Measurements from ENCODE around the gene PDE11A.
"Not testable (repeated sequence)": the region's sequence is repeated elsewhere in the genome, so short reads cannot be mapped to it uniquely, and the experiment has no call there.

PDE11A gene

GRCh38 chr2:178008636-178009289 lies 63.8 kb downstream of the PDE11A start:
- DNase-seq (ENCODE audit: low read depth in 2 of 2) = no peak

- DNase-seq (ENCODE audit: low read depth in 2 of 2) = no peak
Measured at GRCh38 chr2:178006710-178007109, 65.9 kb downstream of the PDE11A start.

GRCh38 chr2:178005756-178006155 lies 66.8 kb downstream of the PDE11A start:
- DNase-seq (ENCODE audit: low read depth in 2 of 2) = no peak

GRCh38 chr2:178002038-178002437 lies 70.5 kb downstream of the PDE11A start:
- no peak for DNase-seq (ENCODE audit: low read depth in 2 of 2)

GRCh38 chr2:177998996-177999395 lies 73.6 kb downstream of the PDE11A start:
- DNase-seq (ENCODE audit: low read depth in 2 of 2) = no peak

- no peak for DNase-seq (ENCODE audit: low read depth in 2 of 2)
Measured at GRCh38 chr2:177998006-177998405, 74.6 kb downstream of the PDE11A start.

GRCh38 chr2:177992992-177993391 lies 79.6 kb downstream of the PDE11A start:
- no peak for DNase-seq (ENCODE audit: low read depth in 2 of 2)

DNA sequence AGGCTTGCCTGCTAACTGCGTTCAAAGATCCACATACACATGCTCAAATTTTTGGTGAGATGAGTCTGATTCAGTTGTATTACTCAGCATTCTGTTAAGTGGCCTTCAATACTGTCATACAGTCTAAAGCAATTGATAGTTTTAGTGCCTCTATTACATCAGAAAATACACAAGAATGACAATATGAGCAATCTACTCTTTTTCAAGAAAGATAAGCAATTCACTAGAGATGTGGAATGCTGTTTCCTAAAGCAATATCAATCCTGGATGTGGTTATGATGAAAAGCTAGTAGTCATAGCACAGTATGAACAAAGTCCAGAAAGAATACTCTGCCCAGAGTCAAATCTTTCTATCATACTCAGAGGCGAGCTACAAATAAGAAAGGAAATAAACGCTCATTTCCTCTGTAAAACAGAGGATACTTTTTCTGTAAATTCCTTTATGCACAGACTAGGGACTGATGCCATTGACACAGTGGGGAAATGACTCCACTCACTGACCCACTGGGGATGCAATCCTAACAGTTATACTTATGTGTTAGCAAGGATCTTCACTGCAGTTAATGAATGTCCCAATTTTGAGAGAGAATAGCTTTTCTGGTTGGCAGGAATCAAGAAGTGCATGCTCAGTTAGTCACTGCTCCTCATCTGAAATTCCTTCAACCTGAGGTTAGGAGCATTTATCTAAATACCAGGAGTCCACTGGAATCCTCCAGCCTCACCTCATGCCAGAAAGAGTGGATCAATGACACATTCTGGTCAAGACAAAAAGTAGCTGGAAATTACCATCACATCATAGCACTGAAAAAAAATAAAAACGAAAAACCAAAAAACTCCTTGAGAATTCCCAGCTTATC lies 83.3 kb downstream of the PDE11A start:
- no peak for DNase-seq (ENCODE audit: low read depth in 2 of 2)

GRCh38 chr2:177984749-177985148 lies 87.8 kb downstream of the PDE11A start:
- DNase-seq (ENCODE audit: low read depth in 2 of 2) = no peak

DNA sequence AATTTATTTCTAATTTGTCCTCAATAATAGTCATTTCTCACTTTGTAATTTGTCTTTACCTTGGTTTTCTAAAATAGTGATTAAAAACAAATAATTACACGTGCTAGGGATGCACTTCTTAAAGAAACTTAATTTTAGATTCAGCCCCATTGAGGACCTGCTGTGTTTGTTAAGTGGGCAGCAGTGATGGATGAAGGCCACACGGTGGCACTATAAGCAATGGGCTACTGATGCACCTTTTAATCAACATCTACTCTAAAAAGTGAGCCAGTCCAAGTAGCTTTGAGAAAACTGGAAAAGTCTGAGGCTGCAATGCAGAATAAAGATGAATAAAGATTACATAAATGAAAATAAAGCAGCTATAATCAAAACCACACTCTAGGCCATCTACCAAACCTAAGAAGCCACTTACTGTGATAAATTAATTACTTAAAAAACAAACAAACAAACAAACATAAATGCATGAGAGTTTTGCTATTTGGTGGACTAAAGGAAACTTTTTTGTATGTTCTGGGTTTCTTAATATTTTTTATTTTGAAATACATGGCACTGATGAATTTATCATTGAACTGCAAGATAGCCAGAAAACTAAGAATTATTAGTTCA lies 89.3 kb downstream of the PDE11A start:
- DNase-seq (ENCODE audit: low read depth in 2 of 2) = no peak

- no peak for DNase-seq (ENCODE audit: low read depth in 2 of 2)
Measured at GRCh38 chr2:177972782-177973181, 99.8 kb downstream of the PDE11A start.

GRCh38 chr2:177972123-177972522 lies 100.5 kb downstream of the PDE11A start:
- DNase-seq (ENCODE audit: low read depth in 2 of 2) = no peak

GRCh38 chr2:177970670-177971454 lies 101.7 kb downstream of the PDE11A start:
- DNase-seq (ENCODE audit: low read depth in 2 of 2) = no peak

- no peak for DNase-seq (ENCODE audit: low read depth in 2 of 2)
Measured at GRCh38 chr2:177964892-177965291, 107.7 kb downstream of the PDE11A start.

- no peak for DNase-seq (ENCODE audit: low read depth in 2 of 2)
Measured at GRCh38 chr2:177952151-177952550, 120.4 kb downstream of the PDE11A start.

GRCh38 chr2:177947598-177947997 lies 125.0 kb downstream of the PDE11A start:
- DNase-seq (ENCODE audit: low read depth in 2 of 2) = not testable (repeated sequence)

- not testable (repeated sequence) for DNase-seq (ENCODE audit: low read depth in 2 of 2)
Measured at GRCh38 chr2:177944530-177944929, 128.0 kb downstream of the PDE11A start.

DNA sequence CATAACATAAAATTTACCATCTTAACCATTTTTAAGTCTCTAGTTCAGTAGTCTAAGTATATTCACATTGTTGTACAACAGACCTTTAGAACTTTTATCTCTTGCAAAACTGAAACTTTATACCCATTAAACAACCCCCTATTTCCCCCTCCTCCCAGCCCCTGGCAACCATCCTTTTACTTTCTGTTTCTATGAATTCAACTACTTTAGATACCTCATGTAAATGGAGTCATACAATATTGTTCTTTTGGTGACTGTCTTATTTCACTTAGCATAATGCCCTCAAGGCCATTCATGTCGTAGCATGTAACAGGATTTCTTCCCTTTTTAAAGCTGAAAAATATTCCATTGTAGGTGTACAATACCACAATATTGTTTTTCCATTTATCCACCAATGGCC lies 129.8 kb downstream of the PDE11A start:
- no peak for DNase-seq (ENCODE audit: low read depth in 2 of 2)

DNA sequence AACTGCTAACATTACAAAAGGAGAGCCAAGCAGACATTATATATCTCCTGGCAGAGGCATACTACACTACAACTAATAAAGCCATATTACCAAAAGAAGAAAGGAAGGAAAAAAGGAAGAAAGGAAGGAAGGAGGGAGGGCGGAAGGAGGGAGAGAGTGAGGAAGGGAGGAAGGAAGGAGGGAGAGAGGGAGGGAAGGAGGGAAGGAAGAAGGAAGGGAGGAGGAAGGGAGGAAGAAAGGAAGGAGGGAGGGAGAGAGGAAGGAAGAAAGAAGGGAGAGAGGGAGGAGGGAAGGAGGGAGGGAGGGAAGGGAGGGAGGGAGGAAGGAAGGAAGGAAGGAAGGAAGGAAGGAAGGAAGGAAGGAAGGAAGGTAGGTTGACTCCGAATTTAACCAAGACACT lies 133.4 kb downstream of the PDE11A start:
- DNase-seq (ENCODE audit: low read depth in 2 of 2) = no peak

GRCh38 chr2:177930916-177931315 lies 141.7 kb downstream of the PDE11A start:
- no peak for DNase-seq (ENCODE audit: low read depth in 2 of 2)

DNA sequence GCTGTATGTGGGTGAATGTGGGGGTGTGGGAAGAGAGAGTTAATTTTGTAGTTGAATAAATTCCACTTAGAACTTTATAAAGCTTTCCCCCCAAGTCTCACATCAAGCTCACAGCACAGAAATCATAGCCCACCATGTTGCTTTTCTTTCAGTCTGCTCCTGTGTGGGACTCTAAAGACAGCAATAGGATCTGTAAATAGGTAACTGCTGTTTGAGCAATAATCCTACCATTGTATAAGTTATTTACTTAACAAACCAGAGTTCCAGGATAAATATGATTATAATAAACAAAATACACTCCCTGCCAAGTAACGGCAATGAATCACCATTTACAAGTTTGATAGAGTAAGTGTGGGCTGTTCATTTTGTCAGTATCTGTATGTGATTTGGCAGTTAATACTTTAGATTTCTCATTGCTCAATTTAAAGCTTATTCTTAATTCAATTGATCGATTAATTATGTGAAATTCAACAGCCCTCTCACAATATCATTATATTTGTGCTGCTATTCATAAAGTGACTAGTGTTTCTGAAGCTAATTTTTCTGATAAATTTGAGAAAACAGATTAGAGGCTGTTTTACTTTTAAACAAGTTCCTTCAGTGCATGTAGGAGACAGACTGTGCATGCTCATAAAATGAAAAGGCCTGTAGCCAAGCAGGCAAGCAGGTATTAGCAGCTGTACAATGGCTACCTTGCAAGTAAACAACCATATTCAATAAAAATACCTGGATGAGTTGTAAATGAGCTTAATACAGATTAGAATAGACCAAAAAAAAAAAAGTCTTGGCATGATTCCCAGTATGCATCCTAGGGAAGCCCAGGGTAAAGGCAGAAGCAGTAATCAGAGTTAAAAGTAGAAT lies 142.7 kb downstream of the PDE11A start:
- DNase-seq (ENCODE audit: low read depth in 2 of 2) = no peak

Measured in stimulated activated CD8-positive, alpha-beta memory T cell treated with anti-CD3 and anti-CD28 coated beads, Interleukin-7, amount 100 ng/mL, for 1 hour (primary cell).